Suprapubic skin (tissue), 4 donors: ENCODE data around the gene ADAM19. TPM values are rescaled to one million over a fixed set of nuclear protein-coding genes. Genes with fewer than 3 reads are reported as not detected.

ENCODE experiments used
- DNase-seq, 2 donors: peaks; one replicate each; pipeline ENCODE4 v3.0.0-alpha.2; 2019; ENCODE audit warnings: low spot score in 2 of 2
- H3K27ac ChIP-seq: fragments of 200-600 bp; sonication (generic); one replicate; pipeline ENCODE4 v1.5.1; 2019
- H3K27me3 ChIP-seq: fragments of 200-600 bp; sonication (generic); one replicate; pipeline ENCODE4 v1.5.1; 2019
- H3K36me3 ChIP-seq: fragments of 200-600 bp; sonication (generic); one replicate; pipeline ENCODE4 v1.5.1; 2019
- H3K4me1 ChIP-seq: fragments of 200-600 bp; sonication (generic); one replicate; pipeline ENCODE4 v1.5.1; 2019
- H3K4me3 ChIP-seq: fragments of 200-600 bp; sonication (generic); one replicate; pipeline ENCODE4 v1.5.1; 2019; ENCODE audit warnings: mild to moderate bottlenecking
- H3K9me3 ChIP-seq: fragments of 200-600 bp; sonication (generic); one replicate; pipeline ENCODE4 v1.5.1; 2019
- CTCF ChIP-seq, 2 donors: fragments of 200-600 bp in 1 of 2; fragments of 450-650 bp in 1 of 2; sonication (generic) in 1 of 2; IDR thresholded peaks; one replicate each; pipeline ENCODE4 v1.5.1; 2016 to 2019; ENCODE audit warnings: antibody characterized with exemption in 2 of 2, mild to moderate bottlenecking in 1 of 2, moderate library complexity in 1 of 2
- EP300 ChIP-seq: sonication (generic); formaldehyde crosslinking; IDR thresholded peaks from one replicate; pipeline ENCODE4 v1.6.1; 2017; ENCODE audit warnings: antibody characterized with exemption
- POLR2A ChIP-seq, 2 donors: fragments of 450-650 bp; IDR thresholded peaks; one replicate each; pipeline ENCODE4 v1.6.1; 2017; ENCODE audit warnings: antibody characterized with exemption in 2 of 2, mild to moderate bottlenecking in 2 of 2, moderate library complexity in 2 of 2
- POLR2AphosphoS5 ChIP-seq, 3 donors: sonication (generic); formaldehyde crosslinking; IDR thresholded peaks; one replicate each; pipeline ENCODE4 v1.6.1; 2017; ENCODE audit warnings: antibody characterized with exemption in 3 of 3
- WGBS: methylation state at CpG from one replicate; pipeline ENCODE4 v1.1.5; 2018; 5-methylcytosine and 5-hydroxymethylcytosine counted together
- total RNA-seq, 4 donors: library from RNA; depleted of rRNA; stranded (reverse); fragments of >200 nt; gene quantifications; one replicate each; pipeline ENCODE4 v1.1.0, GENCODE V29; 2016

Gene ADAM19
- total RNA-seq, 4 donors from 2014 or later: 0.42 to 2.6 (median 1.3) TPM

GRCh38 chr5:157559301-157559700, 16.3 kb downstream of the ADAM19 start:
- Histone ChIP-seq H3K4me1 (peaks cover 20% of the 10 kb centered on the region), H3K27me3 (no peaks in the 10 kb centered on the region), H3K27ac (no peak overlapping the region), H3K36me3 (no peaks in the 10 kb centered on the region), H3K4me3 (no peak overlapping the region), H3K9me3 (no peaks in the 10 kb centered on the region)
- 61% methylated on average over 2 of the region's 2 CpGs for WGBS
- TF ChIP-seq POLR2AphosphoS5 (IDR thresholded peaks at IDR 0.05) (no peak), CTCF (IDR thresholded peaks at IDR 0.05) (no peak), EP300 (no peak), POLR2A (IDR thresholded peaks at IDR 0.05) (no peak)
- DNase-seq: no peak

- Histone ChIP-seq H3K27me3 (no peaks in the 10 kb centered on the region), H3K36me3 (no peaks in the 10 kb centered on the region), H3K4me3 (no peak overlapping the region), H3K9me3 (no peaks in the 10 kb centered on the region), H3K4me1 (peaks cover 23% of the 10 kb centered on the region), H3K27ac (no peak overlapping the region)
- DNase-seq: no peak
- 33% methylated on average over 2 of the region's 2 CpGs for WGBS
- TF ChIP-seq CTCF (IDR thresholded peaks at IDR 0.05) (no peak), EP300 (no peak), POLR2A (IDR thresholded peaks at IDR 0.05) (no peak), POLR2AphosphoS5 (IDR thresholded peaks at IDR 0.05) (no peak)
These were observed 16.9 kb downstream of the ADAM19 start for GRCh38 chr5:157558681-157559080.

GRCh38 chr5:157558041-157558595, 17.5 kb downstream of the ADAM19 start:
- H3K36me3 ChIP-seq: no peaks in the 10 kb centered on the region
- H3K27ac ChIP-seq: no peak overlapping the region
- DNase-seq: no peak
- H3K9me3 ChIP-seq: no peaks in the 10 kb centered on the region
- 64% methylated on average over 4 of the region's 4 CpGs for WGBS
- H3K4me3 ChIP-seq: no peak overlapping the region
- H3K27me3 ChIP-seq: no peaks in the 10 kb centered on the region
- peaks cover 23% of the 10 kb centered on the region for H3K4me1 ChIP-seq
- TF ChIP-seq CTCF (IDR thresholded peaks at IDR 0.05) (no peak), POLR2A (IDR thresholded peaks at IDR 0.05) (no peak), EP300 (no peak), POLR2AphosphoS5 (IDR thresholded peaks at IDR 0.05) (no peak)

- 95% methylated on average over 8 of the region's 8 CpGs for WGBS
- TF ChIP-seq EP300: no peak
- no peak for TF ChIP-seq POLR2A (IDR thresholded peaks at IDR 0.05)
- TF ChIP-seq CTCF (IDR thresholded peaks at IDR 0.05): no peak
- TF ChIP-seq POLR2AphosphoS5 (IDR thresholded peaks at IDR 0.05): no peak
- Histone ChIP-seq H3K4me3 (no peak overlapping the region), H3K4me1 (peaks cover 23% of the 10 kb centered on the region), H3K36me3 (no peaks in the 10 kb centered on the region), H3K27ac (no peak overlapping the region), H3K27me3 (no peaks in the 10 kb centered on the region), H3K9me3 (no peaks in the 10 kb centered on the region)
- no peak for DNase-seq
These were observed 18.8 kb downstream of the ADAM19 start for GRCh38 chr5:157556615-157557418.

GRCh38 chr5:157555037-157555640, 20.4 kb downstream of the ADAM19 start:
- no peak for TF ChIP-seq CTCF (IDR thresholded peaks at IDR 0.05)
- TF ChIP-seq EP300: no peak
- TF ChIP-seq POLR2A (IDR thresholded peaks at IDR 0.05): no peak
- no peak for TF ChIP-seq POLR2AphosphoS5 (IDR thresholded peaks at IDR 0.05)
- Histone ChIP-seq H3K4me3 (no peak overlapping the region), H3K9me3 (no peaks in the 10 kb centered on the region), H3K4me1 (peaks cover 23% of the 10 kb centered on the region), H3K36me3 (no peaks in the 10 kb centered on the region), H3K27ac (no peak overlapping the region), H3K27me3 (no peaks in the 10 kb centered on the region)
- WGBS: 31% methylated on average over 4 of the region's 4 CpGs
- DNase-seq: no peak
